Measurements from ENCODE around the gene PSMD1. TPM values are rescaled to one million over a fixed set of nuclear protein-coding genes. Genes with fewer than 3 reads are reported as not detected.

Gene PSMD1
- total RNA-seq, 4 donors from 2014 or later, result 45.5 to 60.2 (median 56.8) TPM

GRCh38 chr2:231185886-231186285 lies 129.2 kb downstream of the PSMD1 start:
- DNase-seq (ENCODE audit: low spot score in 2 of 2), result no peak
- WGBS, result 90% methylated on average over 3 of the region's 4 CpGs

GRCh38 chr2:231186325-231186724 lies 129.7 kb downstream of the PSMD1 start:
- no peak overlapping the region for H3K27ac ChIP-seq
- no peaks in the 10 kb centered on the region for H3K36me3 ChIP-seq
- H3K4me3 ChIP-seq, result no peak overlapping the region
- H3K4me1 ChIP-seq, result peaks cover 15% of the 10 kb centered on the region
- TF ChIP-seq CTCF (IDR thresholded peaks at IDR 0.05) (no peak), POLR2AphosphoS5 (IDR thresholded peaks at IDR 0.05) (no peak), EP300 (IDR thresholded peaks at IDR 0.05) (no peak), POLR2A (IDR thresholded peaks at IDR 0.05) (no peak)
- 90% methylated on average over 4 of the region's 7 CpGs for WGBS
- peak in 1 of 2 donors; percentile 44 for DNase-seq (ENCODE audit: low spot score in 2 of 2)
- no peaks in the 10 kb centered on the region for H3K9me3 ChIP-seq
- H3K27me3 ChIP-seq, result peaks cover 4% of the 10 kb centered on the region

More at GRCh38 chr2:231185886-231186285, 129.2 kb downstream of the PSMD1 start:
- H3K4me3 ChIP-seq, result no peak overlapping the region
- no peaks in the 10 kb centered on the region for H3K36me3 ChIP-seq
- no peaks in the 10 kb centered on the region for H3K9me3 ChIP-seq
- H3K27me3 ChIP-seq, result peaks cover 4% of the 10 kb centered on the region
- TF ChIP-seq CTCF (IDR thresholded peaks at IDR 0.05) (no peak), EP300 (IDR thresholded peaks at IDR 0.05) (no peak), POLR2A (IDR thresholded peaks at IDR 0.05) (no peak), POLR2AphosphoS5 (IDR thresholded peaks at IDR 0.05) (no peak)
- no peak overlapping the region for H3K27ac ChIP-seq
- H3K4me1 ChIP-seq, result peaks cover 11% of the 10 kb centered on the region

- no peak overlapping the region for H3K27ac ChIP-seq
- H3K9me3 ChIP-seq, result no peaks in the 10 kb centered on the region
- DNase-seq (ENCODE audit: low spot score in 2 of 2), result no peak
- TF ChIP-seq POLR2AphosphoS5 (IDR thresholded peaks at IDR 0.05) (peak in 1 of 3 donors; percentile 17), EP300 (IDR thresholded peaks at IDR 0.05) (no peak)
- H3K4me1 ChIP-seq, result peaks cover 24% of the 10 kb centered on the region
- peaks cover 4% of the 10 kb centered on the region for H3K27me3 ChIP-seq
- 74% methylated on average over 17 of the region's 18 CpGs for WGBS
- no peaks in the 10 kb centered on the region for H3K36me3 ChIP-seq
- no peak overlapping the region for H3K4me3 ChIP-seq
Observed at GRCh38 chr2:231187736-231188505, 131.3 kb downstream of the PSMD1 start.

GRCh38 chr2:231188506-231189170 lies 132.0 kb downstream of the PSMD1 start:
- no peaks in the 10 kb centered on the region for H3K36me3 ChIP-seq
- no peaks in the 10 kb centered on the region for H3K9me3 ChIP-seq
- H3K27ac ChIP-seq, result no peak overlapping the region
- DNase-seq (ENCODE audit: low spot score in 2 of 2), result no peak
- peaks cover 4% of the 10 kb centered on the region for H3K27me3 ChIP-seq
- peaks cover 24% of the 10 kb centered on the region for H3K4me1 ChIP-seq
- H3K4me3 ChIP-seq, result no peak overlapping the region
- TF ChIP-seq EP300 (IDR thresholded peaks at IDR 0.05), result no peak
- no peak for TF ChIP-seq CTCF (IDR thresholded peaks at IDR 0.05)
- no peak for TF ChIP-seq POLR2A (IDR thresholded peaks at IDR 0.05)
- no peak for TF ChIP-seq POLR2AphosphoS5 (IDR thresholded peaks at IDR 0.05)
- WGBS, result 94% methylated on average over 6 of the region's 6 CpGs

- H3K27ac ChIP-seq, result no peak overlapping the region
- TF ChIP-seq EP300 (IDR thresholded peaks at IDR 0.05) (no peak), POLR2A (IDR thresholded peaks at IDR 0.05) (no peak), CTCF (IDR thresholded peaks at IDR 0.05) (no peak), POLR2AphosphoS5 (IDR thresholded peaks at IDR 0.05) (no peak)
- no peaks in the 10 kb centered on the region for H3K9me3 ChIP-seq
- no peaks in the 10 kb centered on the region for H3K36me3 ChIP-seq
- H3K27me3 ChIP-seq, result peaks cover 4% of the 10 kb centered on the region
- no peak overlapping the region for H3K4me3 ChIP-seq
- no peak for DNase-seq (ENCODE audit: low spot score in 2 of 2)
- 100% methylated on average over 2 of the region's 8 CpGs for WGBS
- peaks cover 24% of the 10 kb centered on the region for H3K4me1 ChIP-seq
Observed at GRCh38 chr2:231189171-231189530, 132.5 kb downstream of the PSMD1 start.

Data from suprapubic skin (tissue), 4 donors.